A673 (cell line): Measurements from ENCODE around the gene ITM2B.

ENCODE experiments used
- CTCF ChIP-seq: fragments of 300-800, 200-600 bp; sonication (generic); conservative IDR thresholded peaks from 2 replicates; pipeline ENCODE4 v1.5.1; 2017; ENCODE audit warnings: low read depth, mild to moderate bottlenecking, antibody characterized with exemption, low read length, moderate library complexity, mixed read lengths
- EZH2 ChIP-seq: fragments of 200-600 bp; sonication (generic); IDR thresholded peaks from 2 replicates; pipeline ENCODE4 v1.6.1; 2017; ENCODE audit warnings: borderline replicate concordance, low read depth, mild to moderate bottlenecking, mixed read lengths, antibody characterized with exemption, low read length; ENCODE audit not compliant: poor library complexity, severe bottlenecking

- no peak for TF ChIP-seq CTCF
- no peak for TF ChIP-seq EZH2
Observed at GRCh38 chr13:48221686-48222187, 11.3 kb upstream of the ITM2B start.
